ENCODE results near the gene ASB18.

ASB18 gene

DNA sequence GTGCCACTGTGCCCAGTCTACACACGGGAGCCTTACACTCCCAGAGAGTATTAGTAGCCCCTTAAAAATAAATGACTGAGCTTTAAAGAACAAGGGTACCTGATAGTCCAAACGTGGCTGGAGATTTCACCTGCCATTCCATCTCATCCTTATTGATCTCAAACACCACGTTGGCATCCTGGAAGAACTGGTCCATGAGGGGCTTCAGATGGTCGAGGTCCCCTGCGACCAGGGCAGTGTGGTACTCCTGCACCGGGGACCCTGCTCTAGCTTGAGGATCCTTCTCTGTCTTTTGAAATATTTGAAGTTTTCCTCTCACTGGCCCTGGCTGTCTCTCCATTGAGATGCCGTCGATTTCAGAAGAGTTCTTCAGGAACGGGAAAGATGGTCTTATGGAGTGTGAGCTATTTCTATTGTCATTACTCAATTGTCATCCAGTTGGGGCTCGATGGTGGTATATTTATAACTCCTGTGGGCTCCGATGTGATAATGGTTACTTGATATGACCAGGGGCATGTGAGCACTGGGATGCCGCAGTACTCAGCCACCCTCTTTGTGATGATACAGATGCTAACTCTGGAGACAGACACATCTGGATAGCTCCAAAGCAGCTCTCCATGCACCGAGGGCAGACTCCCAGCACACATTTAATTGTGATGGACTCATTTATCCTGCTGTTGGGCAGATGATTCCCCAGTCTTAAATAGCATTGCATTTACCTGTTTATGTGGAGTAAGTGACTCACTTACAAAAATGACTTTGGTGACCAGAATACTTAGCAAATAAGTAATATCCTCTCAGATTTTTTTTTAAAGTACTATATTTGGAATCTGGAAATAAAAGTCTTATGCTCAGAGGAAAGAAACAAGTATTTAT, 22.8 kb downstream of the ASB18 start:
- no peak for DNase-seq (ENCODE audit: low spot score)

DNA sequence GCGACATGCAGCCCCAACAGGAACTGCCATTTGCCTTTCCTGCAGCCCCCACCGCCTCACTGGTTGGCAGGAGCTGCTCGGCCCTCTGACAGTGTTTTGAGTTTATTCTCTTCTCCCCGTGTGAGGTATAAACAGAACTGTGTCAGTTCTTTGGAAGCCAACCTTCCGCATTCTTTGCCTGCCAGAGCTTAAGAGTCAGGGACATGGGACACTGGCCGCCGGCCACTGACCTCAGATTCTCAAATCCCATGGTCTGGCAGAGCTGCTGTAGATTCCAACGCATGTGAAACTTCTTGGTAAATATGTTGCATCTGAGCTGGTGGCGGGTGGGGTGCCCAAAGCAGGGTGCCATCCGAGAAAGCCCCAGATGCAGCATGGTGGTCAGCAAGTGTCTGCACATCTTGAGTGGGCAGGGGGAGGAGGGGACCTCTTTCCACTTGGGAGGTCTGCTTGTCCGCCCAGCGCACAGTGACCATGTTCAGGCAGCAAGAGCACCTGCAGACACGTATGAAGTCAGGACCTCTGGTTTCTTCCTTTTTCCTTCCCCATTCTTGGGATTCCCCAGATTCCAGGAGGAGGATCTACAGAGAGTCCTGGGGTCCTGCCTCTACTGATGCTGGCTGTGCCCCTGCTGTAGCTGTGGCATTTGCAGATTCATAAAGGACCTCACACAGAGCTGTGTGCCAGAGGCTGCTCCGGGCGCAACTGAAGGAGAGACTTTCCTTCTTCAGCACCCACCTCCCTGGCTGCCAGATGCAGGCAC, 23.8 kb downstream of the ASB18 start:
- DNase-seq (ENCODE audit: low spot score): peak; percentile 78

DNA sequence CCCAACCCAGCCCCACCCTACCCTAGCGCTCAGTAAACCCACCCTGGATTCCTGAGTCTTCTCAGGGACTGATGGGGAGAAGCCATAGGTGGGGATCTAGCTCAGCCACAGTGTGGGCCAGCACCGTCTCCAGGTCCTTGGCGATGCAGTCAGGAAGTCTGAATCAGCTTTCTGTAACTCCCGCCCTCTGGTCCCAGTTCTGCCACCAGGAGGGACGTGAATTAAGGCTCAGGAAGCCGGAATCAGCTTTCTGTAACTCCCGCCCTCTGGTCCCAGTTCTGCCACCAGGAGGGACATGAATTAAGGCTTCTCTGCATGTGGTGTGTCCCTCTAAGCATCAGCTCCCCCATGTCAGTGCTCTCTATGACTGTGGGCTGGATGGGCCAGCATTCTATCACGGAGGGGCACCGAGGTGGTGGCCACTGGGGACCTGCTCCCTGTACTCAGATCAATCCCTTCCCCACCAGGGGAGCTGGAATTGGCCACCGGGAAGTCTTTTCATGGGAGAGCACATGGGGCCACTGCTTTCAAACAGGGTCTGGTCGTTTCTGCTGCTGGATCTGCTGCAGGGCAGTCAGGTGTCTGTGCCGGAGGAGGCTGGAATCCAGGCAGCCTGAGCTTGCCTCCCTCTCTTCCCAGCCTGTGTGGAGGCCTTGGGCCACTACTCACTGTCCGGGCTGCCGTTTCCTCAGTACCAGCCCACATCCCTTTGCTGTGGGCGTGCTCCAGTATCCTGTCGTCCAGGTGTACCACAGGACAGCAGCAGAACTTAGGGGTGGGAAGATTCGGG, 24.7 kb downstream of the ASB18 start:
- DNase-seq (ENCODE audit: low spot score): no peak

DNA sequence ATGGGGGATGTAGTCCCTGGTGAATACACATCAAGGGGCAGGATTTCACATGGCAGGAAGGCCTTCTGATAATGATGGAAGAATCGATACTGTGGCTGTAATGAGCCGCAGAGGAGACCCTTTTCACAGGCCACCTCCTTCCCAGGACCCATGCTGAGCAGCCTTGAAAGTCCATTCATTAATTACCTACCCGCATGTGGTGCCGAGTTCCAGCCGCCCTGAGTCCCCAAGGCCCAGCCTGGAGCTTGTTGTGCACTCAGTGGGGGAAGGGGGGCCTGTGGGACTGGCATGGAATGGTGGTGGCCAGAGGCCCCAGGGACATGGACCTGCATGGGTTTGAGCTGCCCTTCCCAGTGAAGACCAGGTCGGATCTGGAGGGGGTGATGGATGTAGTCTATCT, 25.5 kb downstream of the ASB18 start:
- no peak for DNase-seq (ENCODE audit: low spot score)

GRCh38 chr2:236237468-236238190, 26.6 kb downstream of the ASB18 start:
- no peak for DNase-seq (ENCODE audit: low spot score)

GRCh38 chr2:236236559-236237452, 27.4 kb downstream of the ASB18 start:
- DNase-seq (ENCODE audit: low spot score): no peak

DNA sequence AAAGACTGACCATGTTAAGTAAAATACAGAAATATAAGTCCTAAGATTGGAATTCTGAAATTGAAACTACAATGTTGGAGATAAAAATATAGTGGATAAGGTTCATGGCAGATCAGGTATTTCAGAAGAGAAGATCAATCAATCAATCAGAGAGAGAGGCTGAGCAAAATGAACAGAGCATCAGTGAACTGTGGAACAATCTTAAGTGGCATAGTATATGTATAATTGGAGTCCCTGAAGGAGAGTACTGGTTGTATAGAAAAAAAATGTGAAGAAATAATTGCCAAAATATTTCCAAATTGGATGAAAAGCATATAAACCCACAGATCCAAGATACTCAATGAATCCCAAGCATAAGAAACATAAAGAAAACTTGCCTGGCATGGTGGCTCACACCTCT, 35.0 kb downstream of the ASB18 start:
- no peak for DNase-seq (ENCODE audit: low spot score)

- no peak for DNase-seq (ENCODE audit: low spot score)
These were observed 40.5 kb downstream of the ASB18 start for GRCh38 chr2:236223675-236224074.

- no peak for DNase-seq (ENCODE audit: low spot score)
These were observed 42.4 kb downstream of the ASB18 start for GRCh38 chr2:236221798-236222197.

- DNase-seq (ENCODE audit: low spot score): no peak
These were observed 44.8 kb downstream of the ASB18 start for GRCh38 chr2:236219411-236219810.

GRCh38 chr2:236217926-236218325, 46.3 kb downstream of the ASB18 start:
- DNase-seq (ENCODE audit: low spot score): no peak

GRCh38 chr2:236216711-236217110, 47.5 kb downstream of the ASB18 start:
- DNase-seq (ENCODE audit: low spot score): no peak

GRCh38 chr2:236215761-236216333, 48.4 kb downstream of the ASB18 start:
- DNase-seq (ENCODE audit: low spot score): no peak

GRCh38 chr2:236215196-236215595, 49.0 kb downstream of the ASB18 start:
- DNase-seq (ENCODE audit: low spot score): no peak

DNA sequence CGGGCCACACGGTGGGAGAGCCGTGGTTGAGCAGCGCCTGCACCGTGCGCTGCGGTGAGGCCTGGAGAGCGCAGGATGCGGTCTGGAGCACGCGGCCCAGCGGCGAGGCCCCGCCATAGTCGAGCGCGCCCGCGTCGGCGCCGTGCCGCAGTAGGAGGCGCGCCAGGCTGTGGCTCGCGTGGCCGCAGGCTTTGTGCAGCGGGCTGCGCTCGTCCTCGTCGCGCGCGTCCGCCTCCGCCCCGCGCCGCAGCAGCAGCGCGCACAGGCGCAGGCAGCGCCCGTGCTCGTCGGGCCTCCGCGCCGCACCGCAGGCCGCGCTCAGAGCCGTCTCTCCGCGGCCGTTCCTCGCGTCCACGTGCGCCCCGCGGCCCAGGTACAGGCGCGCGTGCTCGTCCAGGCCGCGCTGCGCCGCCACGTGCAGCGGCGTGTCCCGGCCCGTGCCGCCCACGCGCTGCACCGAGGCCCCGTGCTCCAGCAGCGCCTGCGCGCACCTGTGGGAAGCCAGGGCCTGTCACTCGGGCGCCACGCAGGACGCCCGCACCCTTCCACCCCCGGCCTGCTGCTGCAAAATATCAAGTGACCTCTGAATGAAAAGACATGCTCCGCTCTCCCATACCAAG, 49.7 kb downstream of the ASB18 start:
- no peak for DNase-seq (ENCODE audit: low spot score)

DNA sequence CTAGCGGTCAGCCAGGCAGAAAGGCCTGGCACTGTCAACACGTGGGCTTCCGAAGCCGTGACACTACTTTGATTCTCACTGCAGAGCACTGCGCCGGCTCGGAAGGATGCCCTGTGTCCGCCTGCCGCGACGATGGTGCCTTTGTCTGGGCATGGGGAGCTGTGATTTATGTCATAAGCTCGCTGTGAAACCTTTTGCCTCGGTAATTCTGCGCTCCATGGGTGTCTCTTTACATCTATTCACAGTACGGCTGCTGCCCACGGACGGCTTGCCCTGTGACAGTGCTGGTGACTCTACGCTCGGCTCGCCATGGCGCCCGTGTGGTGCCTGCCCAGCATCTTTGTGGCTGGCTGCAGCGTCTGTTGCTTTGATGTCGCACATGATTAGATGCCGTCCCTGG, 52.9 kb downstream of the ASB18 start:
- DNase-seq (ENCODE audit: low spot score): no peak

DNA sequence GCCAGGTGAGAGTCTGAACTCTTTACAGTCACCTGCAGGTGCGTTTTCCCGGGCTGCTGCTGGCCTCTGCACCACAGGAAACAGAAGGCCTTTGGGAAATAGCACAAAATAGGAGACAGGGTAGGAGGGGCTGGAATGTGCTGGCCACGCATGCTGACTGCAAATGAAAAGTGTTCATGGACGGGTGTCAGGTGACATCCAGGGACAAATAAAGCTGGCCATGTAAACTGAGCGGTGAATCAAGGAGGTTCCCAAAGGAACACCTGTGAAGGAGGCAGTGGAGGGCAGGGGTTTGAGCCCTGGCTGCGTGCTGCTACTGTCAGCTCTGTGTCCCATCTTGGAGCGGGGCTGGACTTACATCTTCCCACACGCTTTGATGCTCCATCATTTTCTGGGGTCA, 53.7 kb downstream of the ASB18 start:
- DNase-seq (ENCODE audit: low spot score): no peak

- no peak for DNase-seq (ENCODE audit: low spot score)
These were observed 54.2 kb downstream of the ASB18 start for GRCh38 chr2:236209996-236210395.

- DNase-seq (ENCODE audit: low spot score): no peak
These were observed 54.7 kb downstream of the ASB18 start for GRCh38 chr2:236209535-236209934.

Measured in hepatic stellate cell (primary cell).